ENCODE results near the gene NPHP4.
"Not testable (repeated sequence)": the region's sequence is repeated elsewhere in the genome, so short reads cannot be mapped to it uniquely, and the experiment has no call there.

The NPHP4 gene

GRCh38 chr1:5927506-5928370, 64.5 kb downstream of the NPHP4 start:
- no peak for DNase-seq

DNA sequence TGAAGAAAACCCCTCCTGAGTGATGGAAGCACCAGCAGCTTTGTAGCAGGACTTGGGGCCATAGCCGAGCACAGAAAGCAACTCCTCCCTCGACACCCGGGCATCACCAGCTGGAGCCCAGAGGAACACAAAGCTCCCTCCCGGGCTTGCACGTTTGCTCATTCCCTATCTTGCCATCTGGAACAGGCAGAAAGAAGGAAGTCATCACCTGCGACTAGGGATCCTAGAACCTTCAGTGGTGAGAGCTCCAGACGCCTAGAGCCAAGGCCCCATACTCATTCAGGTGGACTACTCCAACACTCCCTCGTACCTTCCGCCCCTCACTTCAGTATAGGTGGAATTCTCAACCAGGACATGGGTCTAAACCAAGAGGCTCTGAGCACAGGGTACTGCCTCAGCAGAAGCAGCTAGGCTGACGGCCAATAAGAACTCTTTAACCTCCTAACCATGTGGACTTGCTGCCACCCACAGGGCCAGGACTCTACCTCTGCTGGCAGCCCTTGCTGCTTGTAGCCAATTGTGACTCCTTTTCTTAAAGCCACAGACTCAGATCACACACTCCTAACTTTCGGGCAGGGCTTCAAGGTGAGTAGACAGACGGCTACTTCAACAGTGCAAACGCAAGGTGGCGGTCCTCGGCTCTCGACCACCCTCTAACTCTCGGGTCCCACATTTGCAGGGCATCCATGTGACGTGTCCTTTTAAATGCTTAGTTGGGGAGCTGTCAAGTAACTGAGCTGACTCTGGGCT, 65.4 kb downstream of the NPHP4 start:
- no peak for DNase-seq

DNA sequence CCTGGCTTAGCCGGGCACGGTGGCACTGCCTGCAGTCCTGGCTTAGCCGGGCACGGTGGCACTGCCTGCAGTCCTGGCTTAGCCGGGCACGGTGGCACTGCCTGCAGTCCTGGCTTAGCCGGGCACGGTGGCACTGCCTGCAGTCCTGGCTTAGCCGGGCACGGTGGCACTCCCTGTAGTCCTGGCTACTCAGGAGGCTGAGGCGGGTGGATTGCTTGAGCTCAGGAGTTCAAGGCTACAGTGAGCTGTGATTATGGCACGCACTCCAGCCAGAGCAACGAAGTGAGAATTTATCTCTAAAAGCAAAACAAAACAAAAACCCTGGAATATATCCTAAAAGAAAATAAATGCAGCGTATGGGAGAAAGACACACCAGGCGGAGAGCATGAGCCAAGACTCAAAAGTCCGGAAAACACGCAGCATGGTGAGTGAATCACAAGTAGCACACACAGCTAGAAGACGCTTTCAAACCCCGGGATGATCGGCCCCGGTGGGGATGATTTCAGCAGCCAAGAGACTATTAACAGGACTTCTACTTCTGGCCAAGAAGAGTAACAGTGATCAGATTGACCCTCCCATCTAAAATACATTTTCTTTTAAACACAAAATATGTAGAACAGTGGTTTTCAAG, 69.4 kb downstream of the NPHP4 start:
- DNase-seq: not testable (repeated sequence)

DNA sequence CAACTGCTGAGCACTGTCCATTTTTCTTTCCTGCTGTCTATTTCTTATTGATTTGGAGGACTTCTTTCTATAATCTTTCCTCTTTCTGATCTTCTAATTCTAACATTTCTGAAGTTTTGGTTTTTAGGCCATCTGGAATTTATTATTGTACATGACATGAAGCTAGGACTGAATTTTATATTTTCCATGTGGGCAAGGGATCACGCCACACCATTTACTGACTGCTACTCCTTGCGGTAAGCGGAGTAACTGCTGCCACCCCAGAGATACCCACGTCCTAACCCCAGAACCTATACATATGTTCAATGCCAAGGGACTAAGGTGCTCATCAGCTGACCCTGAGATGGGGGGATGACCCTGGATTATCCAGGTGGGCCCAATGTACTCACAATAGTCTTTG, 70.6 kb downstream of the NPHP4 start:
- DNase-seq: no peak

DNA sequence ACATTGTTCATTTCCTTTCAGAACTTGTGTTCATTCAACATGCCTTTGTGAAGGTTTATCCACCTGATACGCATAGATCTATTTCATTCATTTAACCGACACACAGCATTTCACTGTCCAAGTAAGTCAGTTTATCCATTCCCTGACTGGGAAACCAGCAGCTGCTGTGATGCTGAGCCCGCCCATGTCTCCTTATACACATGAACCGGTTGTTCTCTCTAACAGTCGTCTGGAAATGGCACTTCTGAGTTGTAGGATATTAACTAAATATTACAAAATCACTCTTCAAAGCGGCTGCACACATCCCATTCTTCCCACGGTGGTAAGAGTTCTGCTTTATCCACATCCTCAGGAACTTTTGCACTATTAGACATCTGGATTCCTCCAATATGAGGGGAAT, 71.1 kb downstream of the NPHP4 start:
- DNase-seq: no peak

GRCh38 chr1:5920201-5920600, 72.0 kb downstream of the NPHP4 start:
- no peak for DNase-seq

DNA sequence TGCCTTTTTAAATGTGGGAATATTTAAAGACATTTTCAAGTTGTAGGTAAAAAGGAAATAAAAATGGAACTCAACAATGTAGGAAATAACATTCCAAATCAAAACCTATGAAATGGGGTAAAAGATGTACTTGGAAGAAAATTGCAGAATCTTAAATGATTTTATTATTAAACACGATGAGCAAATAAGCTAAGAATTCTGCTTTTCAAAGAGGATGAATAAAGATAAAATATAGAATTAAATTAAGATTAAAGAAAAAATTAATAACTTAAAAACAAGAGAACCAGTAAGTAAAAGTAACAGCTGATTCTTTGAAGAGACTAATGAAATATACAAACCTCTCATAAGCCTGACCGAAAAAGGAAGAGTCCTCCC, 74.0 kb downstream of the NPHP4 start:
- no peak for DNase-seq

DNA sequence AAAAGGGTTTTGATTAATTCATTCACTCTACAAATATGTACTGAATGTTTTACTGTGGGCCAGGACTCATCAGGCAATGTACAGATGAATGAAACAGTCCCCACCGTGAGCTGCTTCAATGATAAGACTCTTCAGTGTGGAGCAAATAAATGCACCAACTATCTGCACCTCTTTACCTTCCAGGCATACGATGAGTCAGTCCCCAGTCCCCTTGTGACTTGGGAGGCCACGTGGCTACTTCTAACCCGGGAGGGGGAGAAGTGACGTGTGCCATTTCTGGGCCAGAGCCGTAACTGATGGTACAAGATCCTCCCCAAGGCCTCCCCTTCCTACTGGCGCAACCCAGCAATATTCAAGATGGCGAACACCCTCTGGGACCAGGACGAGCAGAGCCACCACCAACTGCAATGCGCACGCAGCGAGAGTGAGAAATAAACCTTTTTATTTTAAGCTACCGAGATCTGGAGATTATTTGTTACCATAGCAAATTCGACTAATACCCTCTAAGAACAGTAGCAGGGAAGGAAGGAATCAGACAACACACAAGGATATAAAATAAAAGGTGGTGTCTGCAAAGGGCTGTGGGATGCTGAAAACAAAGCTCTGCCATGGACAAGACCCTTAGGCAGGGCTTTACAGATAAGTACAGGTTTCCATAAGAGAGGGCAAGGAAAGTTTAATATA, 74.5 kb downstream of the NPHP4 start:
- DNase-seq: no peak

- no peak for DNase-seq
Measured at GRCh38 chr1:5917281-5917590, 75.0 kb downstream of the NPHP4 start.

DNA sequence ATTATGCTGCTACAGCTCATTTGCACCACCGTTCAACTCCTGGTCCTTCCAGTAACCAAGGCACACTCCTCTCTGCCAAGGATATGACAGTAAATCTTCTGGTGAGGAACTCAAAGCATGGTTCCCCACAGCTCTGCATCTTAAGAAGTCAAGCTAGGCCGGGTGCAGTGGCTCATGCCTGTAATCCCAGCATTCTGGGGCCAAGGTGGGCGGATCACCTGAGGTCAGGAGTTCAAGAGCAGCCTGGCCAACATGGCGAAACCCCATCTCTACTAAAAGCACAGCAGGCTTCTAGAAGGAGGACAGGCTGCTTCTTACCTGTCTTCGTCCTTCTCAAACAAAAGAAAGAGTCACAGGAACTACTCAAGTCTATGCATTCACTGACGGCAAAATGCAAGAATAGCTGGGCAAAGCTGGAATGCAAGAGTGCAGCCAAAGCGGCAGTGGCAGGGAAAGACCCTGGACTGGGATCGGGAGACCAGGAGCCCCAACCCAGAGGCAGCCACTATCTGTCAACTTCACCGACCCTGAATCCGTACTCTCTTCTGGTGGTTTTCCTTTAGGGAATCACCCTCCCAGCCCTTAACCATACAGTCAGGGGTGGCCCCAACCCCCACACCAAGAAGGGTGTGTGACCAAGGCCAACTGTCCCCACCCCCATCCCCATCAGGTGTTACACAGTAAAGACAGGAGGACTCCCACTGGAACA, 75.5 kb downstream of the NPHP4 start:
- DNase-seq: no peak

- DNase-seq: peak in 1 of 2 experiments; percentile 23
Measured at GRCh38 chr1:5915587-5916571, 76.3 kb downstream of the NPHP4 start.

GRCh38 chr1:5914676-5915365, 77.4 kb downstream of the NPHP4 start:
- DNase-seq: no peak

DNA sequence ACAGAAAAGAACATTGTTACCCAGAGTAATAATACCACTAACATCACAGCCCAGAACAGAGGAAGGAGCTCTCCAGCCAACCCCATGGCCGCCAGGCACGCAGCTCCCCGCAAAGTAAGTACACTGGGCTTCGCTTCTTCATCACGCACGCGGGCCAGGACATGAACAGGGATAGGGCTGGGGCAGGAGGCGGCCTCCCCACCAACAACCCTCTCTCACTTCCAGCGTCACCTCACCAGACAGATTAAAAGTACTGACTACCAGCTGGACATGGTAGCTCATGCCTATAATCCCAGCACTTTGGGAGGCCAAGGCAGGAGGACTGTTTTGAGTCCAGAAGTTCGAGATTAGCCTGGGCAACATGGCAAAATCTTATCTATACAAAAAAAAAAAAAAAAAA, 78.3 kb downstream of the NPHP4 start:
- DNase-seq: no peak

DNA sequence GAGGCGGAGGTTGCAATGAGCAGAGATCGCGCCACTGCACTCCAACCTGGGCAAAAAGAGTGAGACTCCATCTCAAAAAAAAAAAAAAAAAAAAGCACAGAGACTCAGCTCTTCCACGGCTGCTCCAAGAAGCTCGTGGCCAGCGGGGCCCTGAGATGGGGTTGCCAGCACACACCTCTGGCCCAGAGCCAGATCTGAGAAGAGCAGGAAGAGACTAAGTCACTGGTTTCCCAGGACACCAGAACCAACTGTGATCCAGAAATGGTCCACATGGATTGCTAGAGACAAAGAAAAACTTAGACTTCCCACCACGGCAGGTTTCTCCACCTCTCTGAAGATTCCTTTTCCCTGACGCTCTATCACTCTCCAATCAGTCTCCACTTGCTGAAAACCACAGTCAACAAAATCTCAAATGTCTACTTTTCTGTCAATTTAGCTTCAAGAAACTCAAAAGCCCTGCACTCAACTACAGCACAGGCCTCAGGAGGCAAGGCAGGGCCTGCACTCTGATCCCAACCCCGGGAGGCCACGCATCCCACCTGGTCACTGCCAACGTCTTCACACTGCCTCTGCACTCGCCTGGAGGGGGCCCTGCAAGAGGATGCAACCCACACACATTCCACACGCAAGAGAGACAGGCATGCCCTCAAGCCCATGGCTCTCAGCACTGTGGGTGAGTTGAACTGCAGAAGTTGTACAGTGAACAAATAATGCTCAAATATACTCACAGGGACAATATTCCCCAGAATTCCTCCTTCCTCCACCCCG, 79.0 kb downstream of the NPHP4 start:
- no peak for DNase-seq

- no peak for DNase-seq
Measured at GRCh38 chr1:5911871-5912271, 80.4 kb downstream of the NPHP4 start.

DNA sequence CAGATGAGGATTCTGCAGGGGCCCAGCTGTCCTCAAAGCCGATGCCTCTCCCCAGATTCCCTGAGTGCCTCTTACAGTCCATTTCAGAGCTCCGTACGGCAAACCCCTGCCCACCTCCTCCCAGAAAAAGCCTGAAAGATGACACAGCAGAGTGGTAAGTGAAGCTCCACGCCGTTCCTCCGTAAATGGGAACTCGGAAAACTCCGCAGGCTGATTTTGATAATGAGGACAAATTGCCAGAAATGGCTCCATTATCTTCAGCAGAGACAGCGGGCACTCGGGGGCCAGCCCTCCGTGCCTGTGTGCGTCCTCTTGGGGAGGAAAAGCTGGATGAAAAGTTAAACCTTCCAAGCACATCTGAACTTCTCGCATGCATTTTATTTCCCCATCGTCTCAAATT, 81.1 kb downstream of the NPHP4 start:
- DNase-seq: no peak

DNA sequence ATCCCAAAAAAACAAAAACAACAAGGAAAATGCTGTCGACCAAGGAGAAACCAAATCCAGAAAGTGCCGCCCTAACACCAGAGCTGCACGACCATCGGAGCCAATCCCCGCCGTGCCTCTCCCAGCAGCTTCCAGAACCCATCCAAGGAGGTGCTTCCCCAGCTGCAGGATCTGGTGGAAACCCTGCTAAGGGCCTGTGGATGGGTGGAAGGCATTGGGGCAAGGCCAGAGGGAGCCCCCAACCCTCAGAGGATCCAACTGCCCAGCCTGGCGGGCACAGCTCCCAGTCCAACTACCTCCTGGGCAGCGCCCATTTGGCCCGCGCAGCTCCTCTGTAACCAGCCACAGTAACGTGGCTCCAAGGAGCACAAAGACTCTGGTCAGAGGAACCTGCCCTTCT, 81.6 kb downstream of the NPHP4 start:
- no peak for DNase-seq

DNA sequence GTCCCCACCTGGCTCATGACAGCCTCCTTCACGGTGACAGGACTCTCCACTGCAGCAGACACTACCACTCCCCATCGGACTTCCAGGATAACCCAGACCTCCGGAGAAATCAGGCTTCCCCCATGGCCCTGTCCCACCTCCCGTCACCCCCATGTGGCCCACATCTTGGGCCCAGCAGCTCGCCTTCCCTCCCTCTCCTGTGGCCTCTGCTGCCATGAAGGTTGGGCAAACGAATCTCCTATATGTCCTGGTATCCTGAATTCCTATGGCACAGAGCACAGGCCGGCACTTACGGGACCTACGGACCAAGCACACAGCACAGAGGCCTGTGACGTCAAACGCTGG, 82.0 kb downstream of the NPHP4 start:
- DNase-seq: no peak

DNA sequence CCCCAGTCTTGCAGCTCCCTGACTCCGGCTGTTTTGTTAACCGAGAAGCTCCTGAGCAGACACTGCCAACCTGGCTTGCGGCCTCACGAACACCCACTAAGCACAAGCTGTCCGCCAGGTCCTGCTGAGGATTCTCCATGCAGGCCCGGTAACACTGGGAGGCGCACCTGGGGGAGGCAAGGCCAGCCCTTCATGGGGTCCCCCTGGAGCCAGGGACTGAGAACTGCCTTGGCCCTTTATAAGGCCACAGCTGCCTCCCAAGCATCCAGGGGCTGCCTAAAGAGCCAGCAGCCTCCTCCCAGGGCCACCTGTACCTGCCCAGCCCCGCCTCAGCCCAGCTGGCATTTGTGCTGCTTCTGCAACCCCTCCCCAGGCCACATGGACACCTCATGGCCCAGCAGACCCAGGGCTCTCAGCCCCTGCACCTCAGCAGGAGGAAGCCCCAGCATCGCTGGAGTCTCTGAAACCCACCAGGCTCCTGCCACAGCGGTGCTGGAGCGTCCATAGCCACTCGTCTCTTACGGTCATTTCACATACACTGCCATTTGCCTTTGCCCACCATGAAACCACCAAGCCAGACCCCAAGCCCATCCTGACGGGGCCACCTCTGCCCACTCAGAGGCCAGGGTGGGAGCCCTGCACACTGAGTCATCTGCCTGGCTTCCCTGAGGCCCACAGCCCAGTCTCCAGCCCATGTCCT, 82.5 kb downstream of the NPHP4 start:
- DNase-seq: peak in 1 of 2 experiments; percentile 15
